ENCODE measurements around the gene MAP2K7.
"Not testable (repeated sequence)": the region's sequence is repeated elsewhere in the genome, so short reads cannot be mapped to it uniquely, and the experiment has no call there.

Gene MAP2K7

DNA sequence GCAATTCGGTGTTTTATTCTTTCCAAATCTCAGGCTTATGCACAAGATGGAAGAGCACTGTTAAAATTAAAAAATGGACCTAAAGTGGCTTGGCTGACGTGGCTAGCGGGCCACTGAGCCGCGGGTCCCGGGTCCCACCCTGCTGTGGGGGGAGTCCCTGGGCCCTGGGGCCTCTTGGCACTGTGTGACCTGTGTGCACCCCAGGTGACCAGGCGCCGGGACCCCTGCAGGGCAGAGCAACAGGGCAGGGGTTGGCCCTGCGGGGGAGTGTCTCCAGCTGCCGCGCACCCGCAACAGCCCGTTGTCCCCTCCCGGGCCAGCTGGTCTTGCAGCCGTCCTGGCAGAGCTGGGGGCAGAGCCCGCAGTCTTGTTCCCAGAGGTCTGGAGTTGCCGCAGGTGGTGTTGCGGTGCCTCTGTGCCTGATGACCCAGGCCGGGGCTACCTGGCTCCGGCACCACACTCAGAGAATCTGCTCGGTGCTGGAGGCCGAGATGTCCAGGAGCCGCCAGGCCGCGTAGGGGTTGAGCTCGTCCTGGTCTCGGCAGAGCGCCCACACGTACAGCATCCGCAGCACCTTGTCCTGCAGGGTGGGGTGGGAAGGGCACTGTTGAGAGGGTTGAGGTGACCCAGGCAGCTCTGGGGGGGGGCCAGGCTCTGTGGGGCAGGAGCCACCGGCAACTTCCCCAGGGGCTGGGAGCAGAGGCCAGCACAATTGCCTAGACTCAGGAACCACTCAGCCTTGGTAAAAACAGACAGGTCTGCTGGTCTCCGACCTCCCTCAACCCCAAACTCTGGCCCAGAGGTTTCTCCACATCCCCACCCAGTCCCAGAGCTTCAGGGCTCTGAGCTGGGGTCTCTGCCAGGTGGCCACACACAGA lies 23.3 kb downstream of the MAP2K7 start:
- TF ChIP-seq, protein P1, sequence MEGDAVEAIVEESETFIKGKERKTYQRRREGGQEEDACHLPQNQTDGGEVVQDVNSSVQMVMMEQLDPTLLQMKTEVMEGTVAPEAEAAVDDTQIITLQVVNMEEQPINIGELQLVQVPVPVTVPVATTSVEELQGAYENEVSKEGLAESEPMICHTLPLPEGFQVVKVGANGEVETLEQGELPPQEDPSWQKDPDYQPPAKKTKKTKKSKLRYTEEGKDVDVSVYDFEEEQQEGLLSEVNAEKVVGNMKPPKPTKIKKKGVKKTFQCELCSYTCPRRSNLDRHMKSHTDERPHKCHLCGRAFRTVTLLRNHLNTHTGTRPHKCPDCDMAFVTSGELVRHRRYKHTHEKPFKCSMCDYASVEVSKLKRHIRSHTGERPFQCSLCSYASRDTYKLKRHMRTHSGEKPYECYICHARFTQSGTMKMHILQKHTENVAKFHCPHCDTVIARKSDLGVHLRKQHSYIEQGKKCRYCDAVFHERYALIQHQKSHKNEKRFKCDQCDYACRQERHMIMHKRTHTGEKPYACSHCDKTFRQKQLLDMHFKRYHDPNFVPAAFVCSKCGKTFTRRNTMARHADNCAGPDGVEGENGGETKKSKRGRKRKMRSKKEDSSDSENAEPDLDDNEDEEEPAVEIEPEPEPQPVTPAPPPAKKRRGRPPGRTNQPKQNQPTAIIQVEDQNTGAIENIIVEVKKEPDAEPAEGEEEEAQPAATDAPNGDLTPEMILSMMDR (IDR thresholded peaks at IDR 0.05; ENCODE audit: borderline replicate concordance, insufficient read depth, low read depth, low read length), result no peak
- H3K4me3 ChIP-seq (ENCODE audit: low read depth, low read length), result no peak overlapping the region

DNA sequence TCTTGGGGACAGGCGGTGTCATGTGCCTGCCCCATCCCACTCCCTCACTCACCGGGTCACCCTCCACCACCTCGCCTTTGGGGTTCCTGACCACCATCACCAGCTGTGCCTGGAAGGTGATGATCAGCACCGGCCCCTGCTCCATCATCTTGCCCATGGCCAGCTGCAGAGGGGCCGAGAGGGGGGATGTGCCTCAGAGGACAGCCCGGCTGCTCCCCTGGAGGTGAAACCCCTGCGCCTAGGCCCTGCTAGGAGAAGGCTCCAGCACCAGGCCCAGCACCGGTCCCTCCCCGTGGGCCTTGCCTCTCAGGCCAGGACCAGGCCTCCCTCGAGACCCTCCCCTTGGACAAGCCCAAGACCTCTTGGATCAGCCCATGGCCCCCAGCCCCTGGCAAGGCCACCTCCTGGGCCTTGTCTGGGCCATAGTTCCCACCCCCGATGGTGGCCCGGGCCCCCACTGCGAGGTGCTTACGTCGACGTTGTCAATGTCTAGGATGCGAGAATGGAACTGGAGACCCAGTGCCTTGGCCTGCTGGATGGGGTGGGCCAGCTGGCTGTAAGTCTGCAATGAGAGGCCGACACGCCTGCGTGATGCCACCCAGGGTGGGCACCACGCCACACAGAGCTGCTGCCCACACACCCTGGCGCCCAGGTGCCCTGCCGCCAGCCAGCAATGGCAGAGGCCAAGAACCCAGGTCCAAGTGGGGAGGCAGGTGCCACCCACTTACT lies 24.1 kb downstream of the MAP2K7 start:
- no peak overlapping the region for H3K4me3 ChIP-seq (ENCODE audit: low read depth, low read length)
- TF ChIP-seq, protein P1 (IDR thresholded peaks at IDR 0.05; ENCODE audit: borderline replicate concordance, insufficient read depth, low read depth, low read length), result no peak

- H3K4me3 ChIP-seq (ENCODE audit: low read depth, low read length), result no peak overlapping the region
- TF ChIP-seq, protein P1 (IDR thresholded peaks at IDR 0.05; ENCODE audit: borderline replicate concordance, insufficient read depth, low read depth, low read length), result no peak
Measured at GRCh38 chr19:7928334-7928706, 24.6 kb downstream of the MAP2K7 start.

- TF ChIP-seq, protein P1 (IDR thresholded peaks at IDR 0.05; ENCODE audit: borderline replicate concordance, insufficient read depth, low read depth, low read length), result peak; percentile 56
- no peak overlapping the region for H3K4me3 ChIP-seq (ENCODE audit: low read depth, low read length)
Measured at GRCh38 chr19:7928741-7929701, 25.3 kb downstream of the MAP2K7 start.

DNA sequence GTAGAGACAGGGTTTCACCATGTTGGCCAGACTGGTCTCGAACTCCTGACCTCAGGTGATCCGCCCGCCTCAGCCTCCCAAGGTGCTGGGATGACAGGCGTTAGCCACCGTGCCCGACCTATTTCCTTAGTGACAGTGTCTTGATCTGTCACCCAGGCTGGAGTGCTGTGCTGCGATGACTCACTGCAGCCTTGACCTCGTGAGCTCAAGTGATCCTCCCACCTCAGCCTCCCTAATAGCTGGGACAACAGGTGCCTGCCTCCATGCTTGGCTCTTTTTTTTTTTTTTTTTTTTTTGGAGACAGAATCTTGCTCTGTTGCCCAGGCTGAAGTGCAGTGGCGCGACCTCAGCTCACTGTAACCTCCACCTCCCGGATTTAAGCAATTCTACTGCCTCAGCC lies 26.4 kb downstream of the MAP2K7 start:
- not testable (repeated sequence) for H3K4me3 ChIP-seq (ENCODE audit: low read depth, low read length)

- H3K4me3 ChIP-seq (ENCODE audit: low read depth, low read length), result no peak overlapping the region
- TF ChIP-seq, protein P1 (IDR thresholded peaks at IDR 0.05; ENCODE audit: borderline replicate concordance, insufficient read depth, low read depth, low read length), result no peak
Measured at GRCh38 chr19:7930765-7931164, 27.1 kb downstream of the MAP2K7 start.
